Upper lobe of right lung (tissue), 1 donor: ENCODE measurements around the gene RELN. TPM values are rescaled to one million over a fixed set of nuclear protein-coding genes. Genes with fewer than 3 reads are reported as not detected.
A peak's percentile ranks its signal among the peaks of the same experiment; 100 is the strongest.
"Not testable (repeated sequence)": the region's sequence is repeated elsewhere in the genome, so short reads cannot be mapped to it uniquely, and the experiment has no call there.

Experiments
- ATAC-seq: fragments of 200-7000 bp; cut with Tn5 transposase; one replicate; pipeline ENCODE4 v1.9.1; 2020; ENCODE audit warnings: mild to moderate bottlenecking, moderate library complexity
- DNase-seq: peaks from one replicate; pipeline ENCODE4 v3.0.0-alpha.2; 2020
- H3K27ac ChIP-seq: fragments of 200-600 bp; one replicate; pipeline ENCODE4 v1.8.0; 2022
- H3K27me3 ChIP-seq: fragments of 200-600 bp; one replicate; pipeline ENCODE4 v1.8.0; 2022; ENCODE audit warnings: mild to moderate bottlenecking
- H3K36me3 ChIP-seq: fragments of 200-600 bp; one replicate; pipeline ENCODE4 v1.8.0; 2022
- H3K4me1 ChIP-seq: fragments of 200-600 bp; one replicate; pipeline ENCODE4 v1.8.0; 2022
- H3K4me3 ChIP-seq: fragments of 200-600 bp; one replicate; pipeline ENCODE4 v1.8.0; 2022; ENCODE audit warnings: mild to moderate bottlenecking
- H3K9me3 ChIP-seq: fragments of 200-600 bp; one replicate; pipeline ENCODE4 v1.8.0; 2022
- CTCF ChIP-seq: fragments of 200-600 bp; IDR thresholded peaks from one replicate; pipeline ENCODE4 v1.8.0; 2022; ENCODE audit warnings: antibody characterized with exemption
- intact Hi-C: fragments of 100-400 bp; cut with DNase I; formaldehyde crosslinking; loops from one replicate; pipeline ENCODE4 v1.11.0; 2022
- total RNA-seq: library from RNA; stranded (reverse); fragmentation: NEBNext Ultra II Directional; extraction: Animal tissue kit (Norgen Biotek cat#: 25700); gene quantifications from one replicate; pipeline ENCODE4 v1.2.1, GENCODE V29; 2021
- donor health status: DM: no; HTN: yes; CAD: no; lungs with severe emphysema.

The RELN gene
- total RNA-seq, 1 donor from 2014 or later = 5.6 TPM

GRCh38 chr7:103823084-103823483 is 166.4 kb downstream of the RELN start:
- intact Hi-C loops = no loop called here
- no peaks in the 10 kb centered on the region for H3K36me3 ChIP-seq
- H3K9me3 ChIP-seq = no peaks in the 10 kb centered on the region
- TF ChIP-seq CTCF = no peak
- no peak overlapping the region for H3K4me3 ChIP-seq
- no peak overlapping the region for H3K27ac ChIP-seq
- H3K4me1 ChIP-seq = no peaks in the 10 kb centered on the region
- DNase-seq (no peak), ATAC-seq (no peak)
- no peaks in the 10 kb centered on the region for H3K27me3 ChIP-seq

- no peaks in the 10 kb centered on the region for H3K36me3 ChIP-seq
- no peak for ATAC-seq
- no peak overlapping the region for H3K27ac ChIP-seq
- DNase-seq = no peak
- TF ChIP-seq CTCF = no peak
- no peaks in the 10 kb centered on the region for H3K9me3 ChIP-seq
- no peaks in the 10 kb centered on the region for H3K27me3 ChIP-seq
- no peak overlapping the region for H3K4me3 ChIP-seq
- no peaks in the 10 kb centered on the region for H3K4me1 ChIP-seq
- intact Hi-C loops = no loop called here
These were observed 168.4 kb downstream of the RELN start for GRCh38 chr7:103821092-103821491.

GRCh38 chr7:103815972-103816371 is 173.5 kb downstream of the RELN start:
- H3K4me1 ChIP-seq, H3K36me3 ChIP-seq, H3K27ac ChIP-seq, DNase-seq, intact Hi-C loops, H3K4me3 ChIP-seq, H3K27me3 ChIP-seq, ATAC-seq, H3K9me3 ChIP-seq: not testable (repeated sequence)

GRCh38 chr7:103813970-103814369 is 175.5 kb downstream of the RELN start:
- no peak for DNase-seq
- TF ChIP-seq CTCF = no peak
- intact Hi-C loops = no loop called here
- no peaks in the 10 kb centered on the region for H3K36me3 ChIP-seq
- H3K27ac ChIP-seq = no peak overlapping the region
- no peak for ATAC-seq
- H3K4me3 ChIP-seq = no peak overlapping the region
- H3K27me3 ChIP-seq = no peaks in the 10 kb centered on the region
- no peaks in the 10 kb centered on the region for H3K4me1 ChIP-seq
- no peaks in the 10 kb centered on the region for H3K9me3 ChIP-seq

- H3K27ac ChIP-seq = no peak overlapping the region
- no peak overlapping the region for H3K4me3 ChIP-seq
- no peak for TF ChIP-seq CTCF
- DNase-seq (no peak), ATAC-seq (peak; percentile 73)
- no peaks in the 10 kb centered on the region for H3K36me3 ChIP-seq
- no peaks in the 10 kb centered on the region for H3K27me3 ChIP-seq
- intact Hi-C loops = no loop called here
- H3K9me3 ChIP-seq = no peaks in the 10 kb centered on the region
- no peaks in the 10 kb centered on the region for H3K4me1 ChIP-seq
These were observed 177.5 kb downstream of the RELN start for GRCh38 chr7:103811997-103812396.

GRCh38 chr7:103811290-103811689 is 178.2 kb downstream of the RELN start:
- intact Hi-C loops = no loop called here
- no peak for DNase-seq

More at GRCh38 chr7:103811290-103811689, 178.2 kb downstream of the RELN start:
- no peak for TF ChIP-seq CTCF
- Histone ChIP-seq H3K36me3 (no peaks in the 10 kb centered on the region), H3K27me3 (no peaks in the 10 kb centered on the region), H3K27ac (no peak overlapping the region), H3K9me3 (no peaks in the 10 kb centered on the region), H3K4me1 (no peaks in the 10 kb centered on the region), H3K4me3 (no peak overlapping the region)
- no peak for ATAC-seq
